Coronary artery (tissue), 2 donors: ENCODE data around the gene HPSE2.

Experiments used
- DNase-seq: peaks from one replicate; pipeline ENCODE4 v3.0.0-alpha.2; 2017; ENCODE audit warnings: low spot score
- H3K27ac ChIP-seq, 2 donors: fragments of 200-600 bp; sonication (generic); one replicate each; pipeline ENCODE4 v1.5.1; 2016 to 2019
- H3K4me3 ChIP-seq: fragments of 200-600 bp; sonication (generic); 2 replicates; pipeline ENCODE4 v1.5.1; 2016; ENCODE audit warnings: mild to moderate bottlenecking, moderate library complexity
- TF ChIP-seq, protein P1 (sequence below): fragments of 200-600 bp; sonication (generic); IDR thresholded peaks from one replicate; pipeline ENCODE4 v1.5.1; 2019; ENCODE audit warnings: antibody characterized with exemption

Gene HPSE2

DNA sequence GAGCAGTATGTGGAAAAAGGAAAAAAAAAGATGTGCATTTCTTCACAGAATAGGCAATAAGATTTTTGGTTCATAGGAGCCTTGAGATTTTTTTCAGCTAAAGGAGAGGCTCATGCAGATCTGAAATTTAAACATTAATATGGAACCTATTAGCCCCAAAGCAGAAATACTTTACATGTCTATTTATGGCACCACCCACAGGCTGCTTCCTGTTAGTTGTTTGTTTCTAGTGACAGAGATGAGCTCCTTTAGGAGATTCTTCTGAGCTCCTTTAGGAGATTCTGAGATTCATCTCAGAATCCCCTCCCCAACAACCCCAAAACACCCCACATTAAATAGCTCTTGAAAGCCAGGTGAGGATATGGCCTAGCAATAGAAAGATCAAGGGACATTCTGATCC lies 761.0 kb downstream of the HPSE2 start:
- TF ChIP-seq, protein P1, sequence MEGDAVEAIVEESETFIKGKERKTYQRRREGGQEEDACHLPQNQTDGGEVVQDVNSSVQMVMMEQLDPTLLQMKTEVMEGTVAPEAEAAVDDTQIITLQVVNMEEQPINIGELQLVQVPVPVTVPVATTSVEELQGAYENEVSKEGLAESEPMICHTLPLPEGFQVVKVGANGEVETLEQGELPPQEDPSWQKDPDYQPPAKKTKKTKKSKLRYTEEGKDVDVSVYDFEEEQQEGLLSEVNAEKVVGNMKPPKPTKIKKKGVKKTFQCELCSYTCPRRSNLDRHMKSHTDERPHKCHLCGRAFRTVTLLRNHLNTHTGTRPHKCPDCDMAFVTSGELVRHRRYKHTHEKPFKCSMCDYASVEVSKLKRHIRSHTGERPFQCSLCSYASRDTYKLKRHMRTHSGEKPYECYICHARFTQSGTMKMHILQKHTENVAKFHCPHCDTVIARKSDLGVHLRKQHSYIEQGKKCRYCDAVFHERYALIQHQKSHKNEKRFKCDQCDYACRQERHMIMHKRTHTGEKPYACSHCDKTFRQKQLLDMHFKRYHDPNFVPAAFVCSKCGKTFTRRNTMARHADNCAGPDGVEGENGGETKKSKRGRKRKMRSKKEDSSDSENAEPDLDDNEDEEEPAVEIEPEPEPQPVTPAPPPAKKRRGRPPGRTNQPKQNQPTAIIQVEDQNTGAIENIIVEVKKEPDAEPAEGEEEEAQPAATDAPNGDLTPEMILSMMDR = no peak
- no peak overlapping the region for H3K4me3 ChIP-seq

DNA sequence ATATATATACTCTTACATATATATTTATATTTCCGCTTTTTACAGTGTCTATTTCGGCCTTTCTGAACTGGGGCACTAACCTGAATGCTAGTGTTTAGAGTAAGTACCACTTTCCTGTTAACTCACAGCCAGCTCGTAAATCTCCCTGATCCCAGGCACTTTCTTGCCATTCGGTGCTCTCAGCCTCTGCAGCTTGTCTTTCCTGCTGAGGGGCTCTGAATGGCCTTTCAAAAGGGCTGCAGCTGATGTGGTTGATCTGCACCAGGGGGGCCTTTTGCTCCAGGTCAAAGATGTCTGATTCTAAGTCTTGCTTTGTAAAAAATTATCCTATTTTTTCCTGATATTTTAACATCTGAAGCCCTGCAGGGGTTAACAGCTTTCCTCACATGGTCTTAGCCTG lies 763.5 kb downstream of the HPSE2 start:
- H3K27ac ChIP-seq = no peak overlapping the region
- TF ChIP-seq, protein P1 = no peak
- DNase-seq = no peak
- no peak overlapping the region for H3K4me3 ChIP-seq

More for the DNA sequence above, 761.0 kb downstream of the HPSE2 start:
- DNase-seq = no peak
- no peak overlapping the region for H3K27ac ChIP-seq

DNA sequence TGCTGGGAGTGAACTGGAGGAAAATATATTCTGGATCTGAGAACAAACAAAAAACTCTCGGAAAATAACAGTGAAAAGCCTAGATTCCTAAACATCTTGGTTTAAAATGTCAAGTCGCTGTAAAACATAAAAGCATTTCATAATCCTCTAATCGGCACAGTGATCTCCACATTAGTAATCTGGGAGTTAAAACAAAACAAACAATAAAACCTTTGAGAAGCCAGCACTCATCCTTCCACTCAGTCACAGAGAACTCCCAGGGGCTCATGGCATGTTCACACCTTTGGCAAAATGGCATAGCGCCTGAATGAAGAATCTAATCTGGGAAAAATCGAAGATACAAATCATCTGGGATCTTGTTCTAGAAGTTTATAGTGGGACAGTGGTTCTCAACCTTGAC lies 764.8 kb downstream of the HPSE2 start:
- TF ChIP-seq, protein P1 = no peak
- no peak overlapping the region for H3K27ac ChIP-seq
- DNase-seq = no peak
- H3K4me3 ChIP-seq = no peak overlapping the region

DNA sequence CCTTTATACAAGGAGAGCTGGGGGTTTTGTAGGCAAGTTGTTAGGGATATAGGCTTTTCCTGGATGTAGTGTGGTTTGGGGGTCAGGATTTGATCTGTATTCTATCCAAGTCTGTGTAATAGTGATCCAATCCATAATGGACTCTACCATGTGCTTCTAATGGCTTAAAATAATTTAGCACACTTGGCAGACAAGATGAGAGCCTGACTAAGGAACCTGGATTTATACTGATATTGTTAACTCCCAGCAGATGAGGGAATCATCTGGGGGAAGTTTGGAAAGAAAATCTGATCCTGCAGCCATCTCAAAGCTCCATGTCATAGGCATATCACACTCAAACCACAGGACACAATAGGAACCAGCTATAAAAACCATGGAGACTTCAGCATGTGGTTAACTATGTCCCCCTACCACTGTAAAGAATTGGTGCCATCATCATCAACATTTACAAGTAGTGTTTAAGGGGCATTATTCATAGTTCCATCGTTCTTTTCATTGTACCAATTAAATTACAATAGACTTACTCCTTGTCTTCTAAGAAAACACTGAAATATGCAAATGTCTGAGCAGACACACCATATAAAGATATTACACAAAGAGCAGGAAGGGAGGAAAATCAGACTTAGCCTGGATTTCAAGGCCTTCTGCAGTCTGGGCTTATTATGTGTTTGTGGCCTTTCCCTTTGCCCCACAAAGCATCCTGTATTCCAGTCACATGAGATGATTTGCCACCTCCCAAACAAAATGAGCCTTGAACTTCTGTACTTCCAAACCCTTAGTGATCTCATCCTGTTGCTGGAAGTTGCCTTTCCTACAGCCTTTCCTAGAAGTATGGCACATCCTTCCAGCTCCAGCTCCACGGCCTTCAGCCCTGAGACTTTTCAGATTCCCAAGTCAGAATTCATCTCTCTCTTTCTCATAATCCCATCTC lies 766.4 kb downstream of the HPSE2 start:
- Histone ChIP-seq H3K4me3 (no peak overlapping the region), H3K27ac (no peak overlapping the region)
- no peak for DNase-seq
- TF ChIP-seq, protein P1 = no peak

DNA sequence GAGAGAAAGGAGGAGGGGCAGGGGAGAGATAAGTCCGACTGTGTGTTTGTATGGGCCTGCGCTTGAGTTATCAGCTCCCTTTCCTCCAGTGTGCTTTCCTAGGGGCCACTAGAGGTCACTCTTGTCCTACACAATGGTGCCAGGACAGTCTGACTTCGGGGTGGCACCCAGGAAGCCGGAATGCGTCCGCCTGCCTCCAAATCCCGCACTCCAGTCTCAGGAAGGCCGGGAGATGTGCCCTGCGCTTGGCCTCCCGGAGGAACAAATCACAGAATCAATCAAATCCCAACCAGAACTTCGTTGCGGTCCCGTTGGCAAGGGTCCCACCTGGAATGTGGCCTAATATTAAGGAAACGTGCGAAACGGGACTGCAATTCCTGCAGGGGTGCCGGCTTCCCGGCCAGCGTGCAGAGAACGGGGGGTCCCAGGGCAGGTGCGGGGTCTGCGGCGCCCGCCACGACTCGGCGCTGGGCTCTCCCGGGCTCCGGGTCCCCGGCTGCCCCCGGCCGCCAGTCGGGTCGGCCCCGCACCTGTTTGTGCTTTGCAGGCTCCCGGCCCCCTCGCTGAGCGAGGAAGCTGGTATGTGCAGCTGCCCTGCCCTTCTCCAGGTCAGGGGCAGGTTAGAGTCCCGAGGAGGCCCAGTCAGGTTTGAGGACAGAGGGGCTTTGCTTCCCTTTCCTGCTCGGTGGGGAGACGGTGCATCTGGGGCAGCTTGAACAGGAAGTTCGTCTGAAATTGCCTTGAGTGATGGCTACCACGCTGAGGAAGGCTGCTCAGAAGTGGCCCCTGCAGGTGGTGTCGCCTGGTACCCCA lies 767.9 kb downstream of the HPSE2 start:
- Histone ChIP-seq H3K4me3 (peak overlapping the region; percentile 83), H3K27ac (no peak overlapping the region)
- TF ChIP-seq, protein P1 = peak; percentile 76
- peak; percentile 79 for DNase-seq

DNA sequence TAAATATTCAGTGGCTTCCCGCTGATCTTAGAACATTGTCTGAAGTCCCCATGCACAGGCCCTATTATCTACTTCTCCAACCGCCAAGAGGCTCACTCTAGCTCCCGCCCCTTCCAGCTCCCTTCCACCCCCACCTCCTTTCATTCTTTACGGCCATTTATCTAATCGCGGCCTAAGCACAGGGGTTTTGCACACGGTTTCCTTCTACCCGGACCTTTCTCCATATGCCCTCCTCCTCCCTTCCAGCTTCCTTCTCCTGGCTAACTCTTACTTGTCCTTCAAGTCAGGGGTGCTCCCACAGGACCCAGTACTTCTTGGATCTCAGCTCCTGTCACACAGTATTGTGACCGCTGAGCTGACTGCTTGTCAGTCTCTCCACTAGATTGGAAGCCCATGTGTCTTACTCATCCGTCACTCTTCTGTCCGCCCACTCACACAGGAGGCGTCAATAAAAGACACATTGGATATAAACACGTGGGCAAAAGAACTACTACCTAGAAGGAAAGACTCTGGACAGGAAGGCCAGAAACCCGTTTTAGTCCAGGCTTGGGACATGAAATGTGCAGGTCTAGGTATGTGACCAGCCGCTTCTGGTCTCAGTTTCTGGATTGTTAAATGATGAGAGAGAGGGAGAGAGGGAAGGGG lies 768.7 kb downstream of the HPSE2 start:
- Histone ChIP-seq H3K27ac (no peak overlapping the region), H3K4me3 (peak overlapping the region; percentile 83)
- TF ChIP-seq, protein P1 = no peak

More for the DNA sequence above, 768.7 kb downstream of the HPSE2 start:
- DNase-seq = no peak
